Smooth muscle cell (in vitro differentiated cells): Measurements from ENCODE around the gene NELL1. TPM values are rescaled to one million over a fixed set of nuclear protein-coding genes. Genes with fewer than 3 reads are reported as not detected.

ENCODE experiments used
- DNase-seq: peaks from one replicate; lab custom pipeline; 2025; ENCODE audit not compliant: unreplicated experiment; lab: John Stamatoyannopoulos, UW
- H2AFZ ChIP-seq: fragments of 200-600 bp; sonication (generic); 2 replicates; pipeline ENCODE4 v1.6.0; 2016; ENCODE audit warnings: antibody characterized with exemption, low read depth, mild to moderate bottlenecking
- H3F3A ChIP-seq: fragments of 200-600 bp; sonication (generic); 2 replicates; pipeline ENCODE4 v1.6.0; 2017; ENCODE audit warnings: antibody characterized with exemption, low read depth
- H3K27ac ChIP-seq: fragments of 200-600 bp; sonication (generic); 2 replicates; pipeline ENCODE4 v1.5.1; 2016; ENCODE audit warnings: low read depth, mild to moderate bottlenecking
- H3K27me3 ChIP-seq: fragments of 200-600 bp; sonication (generic); 2 replicates; pipeline ENCODE4 v1.6.1; 2016; ENCODE audit warnings: low read depth, mild to moderate bottlenecking
- H3K36me3 ChIP-seq: fragments of 200-600 bp; sonication (generic); 2 replicates; pipeline ENCODE4 v1.5.1; 2016; ENCODE audit warnings: low read depth
- H3K4me1 ChIP-seq: fragments of 200-600 bp; sonication (generic); 2 replicates; pipeline ENCODE4 v1.5.1; 2016; ENCODE audit warnings: low read depth
- H3K4me2 ChIP-seq: fragments of 200-600 bp; sonication (generic); 2 replicates; pipeline ENCODE4 v1.6.0; 2016; ENCODE audit warnings: mild to moderate bottlenecking
- H3K4me3 ChIP-seq: fragments of 200-600 bp; sonication (generic); 2 replicates; pipeline ENCODE4 v1.5.1; 2016; ENCODE audit warnings: mild to moderate bottlenecking
- H3K79me2 ChIP-seq: fragments of 200-600 bp; sonication (generic); 2 replicates; pipeline ENCODE4 v1.6.0; 2016; ENCODE audit warnings: low read depth, mild to moderate bottlenecking
- H3K9ac ChIP-seq: fragments of 200-600 bp; sonication (generic); 2 replicates; pipeline ENCODE4 v1.6.0; 2016; ENCODE audit warnings: low read depth
- H3K9me3 ChIP-seq: fragments of 200-600 bp; sonication (generic); replicated peaks from 2 replicates; pipeline ENCODE4 v1.5.1; 2016; ENCODE audit warnings: low read depth
- H4K20me1 ChIP-seq: fragments of 200-600 bp; sonication (generic); 2 replicates; pipeline ENCODE4 v1.6.0; 2016; ENCODE audit warnings: low read depth
- WGBS: methylation state at CpG from one replicate; pipeline ENCODE4 v1.1.7; 2016; ENCODE audit warnings: low lambda C conversion rate; 5-methylcytosine and 5-hydroxymethylcytosine counted together
- polyA plus RNA-seq: library from polyadenylated mRNA; unstranded; fragments of >200 nt; fragmentation: Nextera tagmentation; extraction: Ambion mirVana; gene quantifications from 2 replicates; pipeline ENCODE4 v1.2.1, GENCODE V29; 2016
- total RNA-seq: library from RNA; depleted of rRNA; stranded (reverse); fragments of >200 nt; gene quantifications from 2 replicates; pipeline ENCODE4 v1.2.3, GENCODE V29; 2014
- TF ChIP-seq, protein P1 (sequence below): fragments of 200-600 bp; sonication (generic); IDR thresholded peaks from 2 replicates; pipeline ENCODE4 v1.5.1; 2017; ENCODE audit warnings: borderline replicate concordance, mild to moderate bottlenecking, antibody characterized with exemption; ENCODE audit not compliant: insufficient read depth, poor library complexity, severe bottlenecking

NELL1 gene
- total and polyA plus RNA-seq, 2 experiments from 2014 or later = not detected

DNA sequence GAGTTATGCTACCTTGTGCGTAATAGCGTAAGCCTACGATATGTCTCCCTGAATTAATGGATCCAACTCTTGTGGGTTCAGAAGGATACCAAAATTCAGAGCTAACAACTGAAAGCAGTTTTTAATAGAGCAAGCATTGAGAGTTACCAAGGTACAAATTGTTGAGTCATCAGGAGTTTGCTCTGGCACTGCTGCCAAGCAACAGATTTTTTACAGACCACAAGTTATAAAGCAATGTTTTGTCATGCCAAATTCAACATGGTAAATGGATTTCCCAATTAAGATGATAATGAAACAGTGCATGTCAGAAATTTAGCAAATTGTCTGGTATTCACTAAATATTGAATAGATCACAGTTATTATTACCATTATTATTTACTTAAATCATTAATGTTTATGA lies 295.6 kb downstream of the NELL1 start:
- no peak overlapping the region for H3K27ac ChIP-seq
- no peak overlapping the region for H3K9ac ChIP-seq
- no peaks in the 10 kb centered on the region for H3K9me3 ChIP-seq
- TF ChIP-seq, protein P1, sequence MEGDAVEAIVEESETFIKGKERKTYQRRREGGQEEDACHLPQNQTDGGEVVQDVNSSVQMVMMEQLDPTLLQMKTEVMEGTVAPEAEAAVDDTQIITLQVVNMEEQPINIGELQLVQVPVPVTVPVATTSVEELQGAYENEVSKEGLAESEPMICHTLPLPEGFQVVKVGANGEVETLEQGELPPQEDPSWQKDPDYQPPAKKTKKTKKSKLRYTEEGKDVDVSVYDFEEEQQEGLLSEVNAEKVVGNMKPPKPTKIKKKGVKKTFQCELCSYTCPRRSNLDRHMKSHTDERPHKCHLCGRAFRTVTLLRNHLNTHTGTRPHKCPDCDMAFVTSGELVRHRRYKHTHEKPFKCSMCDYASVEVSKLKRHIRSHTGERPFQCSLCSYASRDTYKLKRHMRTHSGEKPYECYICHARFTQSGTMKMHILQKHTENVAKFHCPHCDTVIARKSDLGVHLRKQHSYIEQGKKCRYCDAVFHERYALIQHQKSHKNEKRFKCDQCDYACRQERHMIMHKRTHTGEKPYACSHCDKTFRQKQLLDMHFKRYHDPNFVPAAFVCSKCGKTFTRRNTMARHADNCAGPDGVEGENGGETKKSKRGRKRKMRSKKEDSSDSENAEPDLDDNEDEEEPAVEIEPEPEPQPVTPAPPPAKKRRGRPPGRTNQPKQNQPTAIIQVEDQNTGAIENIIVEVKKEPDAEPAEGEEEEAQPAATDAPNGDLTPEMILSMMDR = no peak
- H3K4me1 ChIP-seq = no peaks in the 10 kb centered on the region
- H4K20me1 ChIP-seq = no peaks in the 10 kb centered on the region
- no peak overlapping the region for H3K4me3 ChIP-seq
- H3K4me2 ChIP-seq = no peak overlapping the region
- DNase-seq = no peak
- no peaks in the 10 kb centered on the region for H3F3A ChIP-seq
- no peaks in the 10 kb centered on the region for H3K27me3 ChIP-seq
- WGBS = 99% methylated on average over 3 of the region's 3 CpGs
- H2AFZ ChIP-seq = no peak overlapping the region
- no peaks in the 10 kb centered on the region for H3K36me3 ChIP-seq
- no peaks in the 10 kb centered on the region for H3K79me2 ChIP-seq

DNA sequence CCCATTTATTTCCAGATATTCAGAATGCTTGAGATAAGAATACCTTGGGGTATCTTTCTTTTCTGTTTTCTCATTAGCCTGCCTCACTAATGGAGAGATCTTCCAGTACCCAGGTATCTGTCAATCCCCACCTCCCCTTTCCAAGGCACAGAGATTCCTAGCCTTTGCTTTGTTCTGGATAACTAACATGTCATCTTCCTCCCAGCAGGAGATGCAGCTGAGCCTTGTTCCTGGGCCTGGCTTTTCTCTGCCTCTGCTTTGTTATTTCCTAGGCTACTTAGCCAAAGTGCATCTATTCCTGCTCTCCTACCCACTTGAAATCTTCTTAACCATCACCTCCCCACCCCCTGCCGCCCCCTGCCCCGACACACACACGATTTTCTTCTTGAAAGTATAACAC lies 297.1 kb downstream of the NELL1 start:
- no peak overlapping the region for H3K27ac ChIP-seq
- H3K79me2 ChIP-seq = no peaks in the 10 kb centered on the region
- 24% methylated on average over 3 of the region's 3 CpGs for WGBS

DNA sequence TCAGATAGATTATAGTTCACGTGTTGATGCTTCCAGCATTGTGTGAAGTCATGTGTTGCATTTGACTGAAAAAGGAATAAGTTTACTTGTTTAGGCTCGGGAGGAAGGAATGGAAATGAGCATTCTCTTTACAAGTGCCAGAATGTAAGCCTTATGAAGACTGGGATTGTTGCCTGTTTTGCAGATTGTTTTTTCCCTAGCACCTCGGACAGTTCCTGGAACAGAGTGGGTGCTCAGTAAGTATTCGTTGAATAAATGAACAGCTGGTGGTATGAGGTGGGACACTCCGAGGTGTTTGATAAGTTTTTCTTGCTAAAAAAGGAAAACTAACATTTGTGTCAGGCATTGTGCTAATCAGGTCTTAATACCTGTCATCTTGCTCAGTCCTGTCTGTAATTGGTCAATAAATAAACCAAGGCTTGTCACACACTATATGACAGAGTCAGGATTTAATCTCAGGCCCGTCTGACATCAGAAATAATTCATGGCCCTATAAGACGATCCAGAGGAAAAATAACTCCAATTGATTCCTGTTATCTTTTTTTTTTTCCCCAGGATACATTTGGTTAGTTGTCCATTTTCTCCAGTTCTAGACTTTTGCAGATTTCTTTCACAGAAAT lies 304.7 kb downstream of the NELL1 start:
- 74% methylated on average over 7 of the region's 7 CpGs for WGBS
- no peak overlapping the region for H2AFZ ChIP-seq

More for the DNA sequence above, 297.1 kb downstream of the NELL1 start:
- TF ChIP-seq, protein P1 = no peak
- H3K4me2 ChIP-seq = no peak overlapping the region
- no peaks in the 10 kb centered on the region for H3K27me3 ChIP-seq
- H2AFZ ChIP-seq = no peak overlapping the region
- H4K20me1 ChIP-seq = no peaks in the 10 kb centered on the region
- H3K4me1 ChIP-seq = no peaks in the 10 kb centered on the region
- DNase-seq = no peak
- no peaks in the 10 kb centered on the region for H3K36me3 ChIP-seq
- no peak overlapping the region for H3K9ac ChIP-seq
- H3K4me3 ChIP-seq = no peak overlapping the region
- H3K9me3 ChIP-seq = no peaks in the 10 kb centered on the region
- no peaks in the 10 kb centered on the region for H3F3A ChIP-seq

More for the DNA sequence above, 304.7 kb downstream of the NELL1 start:
- H3K9me3 ChIP-seq = no peaks in the 10 kb centered on the region
- H4K20me1 ChIP-seq = no peaks in the 10 kb centered on the region
- H3F3A ChIP-seq = no peaks in the 10 kb centered on the region
- H3K36me3 ChIP-seq = no peaks in the 10 kb centered on the region
- DNase-seq = no peak
- no peak overlapping the region for H3K4me2 ChIP-seq
- H3K79me2 ChIP-seq = no peaks in the 10 kb centered on the region
- no peak overlapping the region for H3K9ac ChIP-seq
- H3K27ac ChIP-seq = no peak overlapping the region
- no peak overlapping the region for H3K4me3 ChIP-seq
- no peaks in the 10 kb centered on the region for H3K27me3 ChIP-seq
- no peaks in the 10 kb centered on the region for H3K4me1 ChIP-seq
- TF ChIP-seq, protein P1 = no peak
